Measurements from ENCODE around the gene AGMO. TPM values are rescaled to one million over a fixed set of nuclear protein-coding genes. Genes with fewer than 3 reads are reported as not detected.

AGMO gene
- total RNA-seq, result 1 to 10 TPM; 1.3 to 1.9 TPM
- long read RNA-seq, donor 1, result 0 reads
- long read RNA-seq, donor 2, partial matches to known transcripts, result 0 of 2 reads
- long read RNA-seq, donor 2, other reads (novel, unspliced or antisense), result 0 of 2 reads

DNA sequence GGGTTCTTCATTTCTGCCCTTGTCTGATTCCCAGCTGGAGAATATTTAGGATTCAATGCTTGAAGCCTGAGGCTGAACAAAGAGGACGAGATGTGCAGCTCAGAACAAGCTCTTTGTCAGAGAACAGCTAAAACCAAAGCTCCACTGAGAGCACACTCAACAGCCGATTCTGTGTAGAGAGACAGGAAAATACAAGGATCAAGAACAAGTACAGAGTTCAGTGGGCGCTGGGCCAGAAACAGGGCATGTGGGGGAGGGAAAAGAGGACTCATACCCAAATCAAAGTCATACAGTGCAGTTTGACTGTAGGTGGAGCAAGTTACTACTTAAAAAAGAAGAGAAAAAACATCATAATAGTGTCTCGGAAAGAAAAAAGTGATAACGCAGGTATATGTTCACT, at the start of gene AGMO:
Gene AGMO, minus strand, starts transcription at position 181 of the 400 bp plus-strand sequence.
- intact Hi-C loops (cut with DNase I), result no loop called here
- peak; percentile 86 for DNase-seq (ENCODE audit: low spot score)

DNA sequence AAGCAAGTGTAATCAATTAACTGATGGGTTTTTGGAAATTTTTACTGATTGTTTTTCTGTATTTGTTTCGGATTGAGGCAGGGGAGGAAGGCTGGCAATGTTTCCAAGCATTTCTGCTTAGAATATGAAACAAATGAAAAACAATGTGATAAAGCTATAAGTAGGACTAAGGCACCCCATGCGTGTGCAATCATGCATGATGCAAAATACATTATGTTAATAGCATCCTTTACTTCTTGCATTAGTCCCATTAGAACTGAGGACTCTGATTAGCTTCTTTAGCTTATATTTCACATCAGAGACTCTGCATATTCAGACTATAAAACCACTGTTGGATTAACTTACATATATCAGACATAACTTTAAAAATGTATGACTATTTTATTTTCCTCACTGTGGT, 48.7 kb upstream of the AGMO start:
- intact Hi-C loops (cut with DNase I), result no loop called here
- DNase-seq (ENCODE audit: low spot score), result no peak

DNA sequence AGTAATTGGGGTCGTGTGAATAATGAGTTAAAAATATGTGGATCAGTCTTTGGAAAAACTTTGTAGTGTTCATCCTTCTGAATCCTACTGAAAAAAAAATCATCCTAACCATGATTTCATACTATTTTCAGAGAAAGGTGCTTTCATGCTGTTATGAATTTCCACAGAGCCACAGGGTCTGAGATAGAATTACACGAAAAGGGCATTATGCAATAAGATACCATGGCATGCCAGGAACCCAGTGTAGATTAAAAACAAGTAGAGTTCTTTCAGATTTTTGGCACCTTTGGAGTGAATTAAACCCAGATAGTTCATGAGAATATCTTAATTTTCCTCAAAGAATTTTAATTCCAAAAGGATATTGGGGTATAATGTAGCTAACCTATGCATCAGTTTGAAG, 47.5 kb upstream of the AGMO start:
- DNase-seq (ENCODE audit: low spot score), result no peak
- intact Hi-C loops (cut with DNase I), result no loop called here

DNA sequence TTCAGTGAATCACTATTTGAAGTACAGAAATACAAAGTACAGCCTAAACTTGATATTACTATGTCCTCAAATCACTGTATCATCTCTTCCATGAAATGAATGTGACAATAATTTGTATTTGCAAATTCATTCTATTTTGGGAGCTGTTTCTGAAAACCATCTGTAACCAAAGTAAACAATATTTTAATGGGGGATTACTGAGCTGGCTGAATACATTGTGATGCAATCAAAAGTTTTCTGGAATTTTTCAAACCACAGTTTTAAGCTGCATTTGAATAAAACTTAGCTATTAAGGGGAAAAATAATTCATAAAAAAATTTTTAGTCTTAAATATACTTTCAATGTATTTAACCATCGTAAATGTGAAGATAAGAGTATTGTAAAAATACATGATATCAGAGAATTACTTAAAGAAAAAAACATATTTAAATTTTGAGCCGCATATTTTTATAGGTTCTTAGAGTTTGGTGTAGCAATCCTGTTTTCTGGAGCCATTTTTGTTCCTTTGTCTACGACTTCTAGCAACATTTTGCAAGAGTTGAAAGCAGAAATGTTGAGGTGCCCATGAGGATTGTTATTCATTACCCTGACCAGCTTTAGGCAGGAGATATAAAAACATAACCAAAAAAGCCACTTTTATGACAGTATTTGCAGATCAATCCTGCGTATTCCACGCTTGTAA, 45.9 kb upstream of the AGMO start:
- DNase-seq (ENCODE audit: low spot score), result no peak
- intact Hi-C loops (cut with DNase I), result no loop called here

DNA sequence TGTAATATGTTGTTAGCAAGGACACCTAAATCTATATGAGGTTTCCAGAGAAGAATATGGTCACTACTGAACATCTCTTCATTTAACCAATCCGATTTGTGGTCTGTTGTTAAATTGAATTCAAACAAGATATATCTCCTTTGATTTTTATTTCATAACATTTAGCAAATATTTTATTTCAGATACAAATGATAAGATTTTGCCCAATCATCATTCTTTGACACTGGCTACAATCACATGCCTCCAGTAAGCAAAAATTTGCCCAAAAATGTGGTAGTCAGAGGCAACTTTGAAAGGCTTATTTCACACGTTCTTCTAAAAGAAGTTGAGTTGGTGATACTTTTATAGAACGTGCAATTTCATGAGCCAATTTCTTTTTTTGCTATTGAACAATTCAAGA, 44.7 kb upstream of the AGMO start:
- DNase-seq (ENCODE audit: low spot score), result no peak
- intact Hi-C loops (cut with DNase I), result no loop called here

DNA sequence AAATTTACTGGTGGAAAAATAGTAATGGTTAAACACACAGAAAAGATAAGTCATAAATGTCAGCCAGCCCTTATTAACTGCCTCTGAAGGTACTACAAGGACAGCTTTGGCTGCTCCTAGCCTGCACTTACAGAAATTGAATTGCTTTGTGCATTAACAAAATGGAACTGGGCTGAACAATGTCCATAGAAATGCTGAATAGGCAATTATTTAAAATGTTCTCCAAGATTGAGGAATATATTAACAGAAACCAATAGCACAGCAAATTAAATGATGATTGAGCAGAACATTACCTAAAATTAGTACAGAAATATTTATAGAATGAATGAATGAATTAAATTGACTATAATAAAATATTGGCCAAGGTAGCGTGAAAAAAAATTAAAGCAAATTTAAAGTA, 42.4 kb upstream of the AGMO start:
- no peak for DNase-seq (ENCODE audit: low spot score)
- intact Hi-C loops (cut with DNase I), result no loop called here

DNA sequence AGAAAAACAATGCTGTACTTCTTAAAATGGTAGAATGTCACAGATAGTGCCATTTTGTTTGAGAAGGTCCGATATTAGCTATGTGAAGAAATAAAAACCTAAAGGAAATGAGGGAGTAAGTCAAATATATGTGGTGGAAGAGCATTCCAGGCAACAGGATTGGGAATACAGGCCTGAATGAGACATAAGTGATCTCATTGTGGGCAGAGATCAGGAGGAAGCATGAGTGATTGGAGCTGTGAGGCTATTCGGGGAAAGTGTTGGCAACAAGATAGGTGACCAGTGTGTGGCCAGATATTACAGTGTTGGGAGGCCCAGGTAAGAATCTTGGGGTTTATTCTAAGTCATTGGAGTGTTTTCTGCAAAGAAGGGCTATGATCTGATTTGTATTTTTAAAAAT, 41.3 kb upstream of the AGMO start:
- DNase-seq (ENCODE audit: low spot score), result no peak
- intact Hi-C loops (cut with DNase I), result no loop called here

DNA sequence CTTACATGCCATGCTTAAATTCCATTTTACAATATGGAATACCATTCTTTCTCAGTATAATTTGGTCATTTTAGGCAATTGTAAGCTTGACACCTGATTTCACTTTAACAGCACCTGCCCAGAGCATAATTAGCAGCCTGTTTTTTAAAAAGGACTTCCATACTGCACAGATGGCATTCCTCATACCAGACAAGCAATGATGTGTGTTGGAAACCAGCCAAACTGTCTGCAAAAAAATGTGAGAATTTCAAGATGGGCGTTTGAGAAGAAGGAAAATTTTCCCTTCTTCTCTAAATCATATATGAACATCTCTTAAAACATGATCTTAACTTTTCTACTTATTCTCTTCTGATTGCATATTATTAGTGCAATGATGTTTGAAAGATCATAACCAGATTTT, 40.4 kb upstream of the AGMO start:
- no peak for DNase-seq (ENCODE audit: low spot score)
- intact Hi-C loops (cut with DNase I), result no loop called here

DNA sequence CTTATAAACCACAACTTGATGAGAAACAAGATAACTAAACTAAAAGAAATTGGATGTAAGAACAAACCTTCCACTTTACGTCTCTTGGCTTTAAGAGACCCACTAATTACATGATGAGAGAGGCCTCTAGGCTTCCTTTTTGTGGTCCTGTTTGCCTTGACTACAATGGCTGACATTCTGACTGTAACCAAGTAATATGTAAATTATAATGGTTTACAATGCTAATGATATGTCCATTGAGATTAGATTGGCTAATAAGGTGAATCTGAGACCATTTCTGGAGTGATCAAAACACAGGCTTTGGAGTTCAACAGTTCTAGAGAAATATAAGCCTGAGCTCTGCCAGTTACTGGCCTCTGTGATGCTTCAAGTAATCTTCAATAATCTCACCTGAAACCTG, 39.4 kb upstream of the AGMO start:
- DNase-seq (ENCODE audit: low spot score), result no peak
- intact Hi-C loops (cut with DNase I), result no loop called here

DNA sequence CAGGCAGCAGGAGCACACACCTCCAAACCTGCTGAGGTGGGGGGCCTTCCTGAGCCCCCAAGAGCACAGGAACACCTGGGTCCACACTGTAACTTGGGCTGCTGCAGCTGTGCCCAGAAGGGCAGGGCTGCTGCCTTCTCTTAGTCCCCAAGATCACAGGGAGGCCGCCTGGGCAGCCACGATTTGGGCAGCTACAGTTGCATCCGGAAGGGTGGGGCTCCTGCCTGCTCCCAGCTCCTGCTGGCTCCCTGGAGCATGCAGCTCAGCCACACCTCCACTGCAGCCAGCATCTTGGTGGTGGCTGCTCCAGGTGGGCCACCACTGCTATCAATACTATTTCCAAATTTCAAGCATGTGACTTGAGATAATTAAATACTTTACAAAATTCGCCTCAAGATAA, 38.5 kb upstream of the AGMO start:
- intact Hi-C loops (cut with DNase I), result no loop called here
- DNase-seq (ENCODE audit: low spot score), result no peak

DNA sequence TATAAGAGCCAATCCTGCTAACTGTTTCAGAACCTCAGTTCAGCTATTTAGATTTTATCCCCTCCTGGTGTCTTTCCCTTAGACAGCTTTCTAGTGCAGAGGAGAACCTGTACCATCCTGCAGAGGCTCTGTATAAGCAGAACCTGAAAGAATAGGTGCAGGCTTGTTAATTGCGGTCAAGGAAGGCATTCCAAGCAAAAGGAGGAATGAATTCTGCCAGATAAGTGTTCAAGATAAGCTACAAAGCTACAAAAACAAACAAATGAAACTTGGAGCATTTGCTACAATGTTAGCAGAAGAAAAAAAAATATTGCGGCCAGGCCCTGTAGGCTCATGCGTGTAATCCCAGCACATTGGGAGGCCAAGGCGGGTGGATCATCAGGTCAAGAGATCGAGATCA, 32.6 kb upstream of the AGMO start:
- DNase-seq (ENCODE audit: low spot score), result no peak
- intact Hi-C loops (cut with DNase I), result no loop called here

DNA sequence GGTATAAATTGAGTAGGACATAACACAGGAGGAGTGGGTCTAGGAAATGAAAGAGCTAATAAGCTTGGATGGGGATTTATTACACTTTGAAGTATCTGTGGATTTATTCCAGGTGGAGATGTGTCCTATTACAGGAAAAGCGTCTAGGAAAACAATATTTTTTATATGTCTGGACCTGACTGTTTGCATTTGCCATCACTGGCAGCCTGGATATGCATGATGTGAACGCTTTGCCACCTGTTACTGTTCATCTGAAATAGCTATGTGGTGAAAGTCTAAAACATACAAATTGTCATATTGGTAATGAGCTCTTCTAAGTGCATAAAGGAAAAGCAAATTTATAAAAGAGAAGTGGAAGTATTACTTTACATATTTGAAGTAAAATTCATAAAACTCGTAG, 31.6 kb upstream of the AGMO start:
- intact Hi-C loops (cut with DNase I), result no loop called here
- no peak for DNase-seq (ENCODE audit: low spot score)

DNA sequence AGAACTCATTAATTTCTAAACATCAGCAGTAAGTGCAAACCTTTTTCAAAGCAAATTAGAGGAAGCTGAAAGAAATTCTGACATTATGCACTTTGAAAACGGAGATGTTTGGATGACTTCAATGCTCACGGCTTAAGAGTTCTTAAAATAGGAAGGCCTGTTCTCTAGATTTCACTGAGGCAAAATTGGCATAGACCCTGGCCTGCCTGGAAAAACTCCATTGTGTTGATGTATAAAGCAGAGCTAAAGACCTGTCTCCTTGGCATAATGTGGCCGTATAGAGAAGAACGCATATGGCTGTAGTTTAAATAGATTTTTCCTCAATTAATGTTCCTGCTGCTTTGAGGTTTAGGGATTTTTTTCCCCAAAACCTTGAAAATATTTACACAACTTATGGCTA, 24.5 kb upstream of the AGMO start:
- intact Hi-C loops (cut with DNase I), result no loop called here
- DNase-seq (ENCODE audit: low spot score), result no peak

DNA sequence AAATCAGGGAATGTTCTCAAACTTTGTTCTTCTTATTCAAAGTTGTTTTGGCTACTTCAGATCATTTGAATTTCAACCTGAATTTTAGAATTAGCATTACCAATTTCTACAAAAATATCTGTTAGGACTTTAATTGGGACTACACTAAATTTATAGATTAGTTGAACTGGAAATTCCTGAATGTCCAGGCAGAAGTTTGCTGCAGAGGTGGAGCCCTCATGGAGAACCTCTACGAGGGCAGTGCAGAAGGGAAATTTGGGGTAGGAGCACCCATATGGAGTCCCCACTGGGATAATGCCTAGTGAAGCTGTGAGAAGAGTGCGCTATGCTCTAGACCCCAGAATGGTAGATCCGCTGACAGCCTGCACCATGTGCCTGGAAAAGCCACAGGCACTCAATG, 22.8 kb upstream of the AGMO start:
- intact Hi-C loops (cut with DNase I), result no loop called here

DNA sequence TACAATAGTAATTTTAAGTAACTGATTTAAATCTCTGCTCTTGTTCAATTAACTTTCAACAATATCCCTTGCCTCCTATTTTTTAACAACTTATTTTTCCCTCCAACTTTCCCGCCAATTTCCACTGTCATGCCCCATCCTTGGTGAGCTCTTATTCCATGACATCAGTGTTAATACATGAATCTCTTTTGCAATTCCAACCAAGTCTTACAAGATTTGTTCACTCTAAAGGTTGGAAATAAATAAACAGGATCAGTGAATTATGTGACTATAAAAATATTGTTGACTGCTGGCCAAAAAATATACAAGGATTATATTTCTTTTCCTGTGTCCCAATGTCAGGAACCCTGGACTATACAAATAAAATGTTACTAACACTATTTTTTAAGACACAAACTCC, 21.0 kb upstream of the AGMO start:
- no peak for DNase-seq (ENCODE audit: low spot score)
- intact Hi-C loops (cut with DNase I), result no loop called here

More for the DNA sequence above, 22.8 kb upstream of the AGMO start:
- no peak for DNase-seq (ENCODE audit: low spot score)

DNA sequence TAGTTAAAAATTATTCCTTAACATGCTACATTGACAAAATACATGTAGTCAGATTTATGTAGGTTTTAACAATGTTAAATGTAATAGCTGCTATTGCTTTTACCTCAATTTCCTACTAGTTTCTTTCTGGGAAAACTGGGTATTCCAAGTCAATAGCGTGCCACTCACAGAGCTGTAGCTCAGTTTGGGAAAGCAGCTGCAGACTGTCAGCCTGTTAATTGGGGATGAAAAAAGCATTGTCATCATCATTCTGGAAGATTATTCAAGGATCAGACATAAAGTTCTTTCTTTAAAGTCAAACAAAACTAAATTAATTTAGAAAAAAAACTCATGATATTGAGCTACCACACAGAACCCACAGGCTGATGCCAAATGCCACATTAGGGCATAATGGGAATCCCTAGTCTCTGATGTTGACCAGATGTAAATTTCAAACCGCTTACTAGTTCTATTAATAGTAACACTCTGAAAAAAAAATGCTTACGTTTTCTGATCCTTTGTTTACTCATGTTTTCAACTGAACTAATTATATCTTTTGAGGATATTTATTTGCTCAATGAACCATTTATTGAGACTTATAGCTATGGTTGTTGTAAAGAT, 19.6 kb upstream of the AGMO start:
- intact Hi-C loops (cut with DNase I), result no loop called here
- no peak for DNase-seq (ENCODE audit: low spot score)

DNA sequence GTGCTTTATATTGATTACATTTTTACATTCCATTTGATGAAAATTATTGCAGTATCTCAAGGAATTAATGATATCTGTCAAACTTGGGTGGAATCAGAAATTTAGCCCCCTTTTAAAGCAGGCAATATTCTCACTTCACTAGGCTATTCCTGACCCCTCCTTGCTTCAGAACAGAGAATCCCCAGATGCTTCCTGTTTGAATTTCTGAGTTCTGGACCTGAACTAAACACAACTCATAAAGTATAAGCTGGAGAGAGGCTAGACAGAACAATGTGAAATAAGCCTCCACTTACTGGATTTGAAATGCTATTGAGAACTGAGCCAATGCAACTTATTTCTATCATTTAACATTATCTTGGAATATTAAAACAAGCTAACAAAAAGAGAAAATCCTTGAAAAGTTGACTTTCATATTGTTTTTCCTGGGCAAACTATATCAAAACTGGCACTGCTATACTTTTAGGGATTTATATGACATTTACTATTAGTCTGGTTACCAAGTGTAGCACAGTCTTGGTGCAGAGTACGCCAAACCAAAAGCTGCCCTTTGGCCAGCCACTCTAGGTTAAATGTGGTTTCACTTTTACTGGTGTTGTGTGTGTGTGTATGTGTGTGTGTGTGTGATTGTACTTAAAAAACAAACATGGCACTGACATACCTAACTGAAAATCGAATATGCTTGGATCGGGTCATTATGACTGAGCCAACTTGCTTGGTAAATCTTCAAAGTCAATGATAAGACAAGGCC, 19.0 kb upstream of the AGMO start:
- DNase-seq (ENCODE audit: low spot score), result no peak
- intact Hi-C loops (cut with DNase I), result no loop called here

DNA sequence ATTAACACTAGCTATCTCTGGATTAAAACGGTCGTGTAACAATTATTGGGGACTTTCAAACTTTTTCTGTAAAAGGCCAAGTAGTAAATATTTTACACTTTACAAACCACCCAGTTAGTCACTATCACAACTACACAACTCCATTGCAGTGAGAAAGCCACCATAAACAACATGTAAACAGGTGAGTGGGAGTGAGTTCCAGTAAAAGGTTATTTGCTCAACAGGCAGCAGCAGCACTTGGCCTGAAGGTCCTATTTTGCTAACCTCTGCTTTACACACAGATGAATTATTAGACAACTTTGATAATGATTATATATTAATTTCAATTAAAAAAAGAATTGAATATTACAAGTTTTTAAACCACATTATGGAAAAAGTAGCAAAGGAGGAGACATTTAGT, 15.8 kb upstream of the AGMO start:
- intact Hi-C loops (cut with DNase I), result no loop called here
- DNase-seq (ENCODE audit: low spot score), result no peak

DNA sequence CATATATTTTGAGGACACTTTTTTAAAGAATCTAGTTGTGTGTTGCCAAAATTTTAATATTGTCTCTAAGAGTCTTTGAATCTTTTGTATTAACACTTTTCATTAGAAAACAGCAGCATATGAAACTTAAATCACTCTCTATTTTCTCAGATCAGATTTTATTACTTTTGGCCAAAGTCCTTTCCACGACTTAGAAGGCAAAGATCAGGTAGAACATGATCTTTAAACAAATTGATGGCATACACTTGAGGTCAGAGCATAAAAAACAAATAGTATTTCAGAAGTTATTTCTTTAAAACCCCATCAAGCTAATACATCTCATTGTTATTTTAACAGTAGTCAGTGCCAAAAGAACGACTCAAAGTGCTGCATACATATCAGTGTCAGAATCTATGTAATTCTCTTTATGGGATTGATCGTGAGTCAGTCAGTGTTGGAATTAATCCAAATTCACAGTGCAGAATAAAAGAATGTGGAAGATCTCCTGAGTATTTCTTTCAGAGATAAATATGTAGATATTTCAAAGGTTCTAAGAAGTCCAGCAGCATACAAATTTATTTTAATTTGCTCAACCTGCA, 9.6 kb upstream of the AGMO start:
- no peak for DNase-seq (ENCODE audit: low spot score)
- intact Hi-C loops (cut with DNase I), result no loop called here

DNA sequence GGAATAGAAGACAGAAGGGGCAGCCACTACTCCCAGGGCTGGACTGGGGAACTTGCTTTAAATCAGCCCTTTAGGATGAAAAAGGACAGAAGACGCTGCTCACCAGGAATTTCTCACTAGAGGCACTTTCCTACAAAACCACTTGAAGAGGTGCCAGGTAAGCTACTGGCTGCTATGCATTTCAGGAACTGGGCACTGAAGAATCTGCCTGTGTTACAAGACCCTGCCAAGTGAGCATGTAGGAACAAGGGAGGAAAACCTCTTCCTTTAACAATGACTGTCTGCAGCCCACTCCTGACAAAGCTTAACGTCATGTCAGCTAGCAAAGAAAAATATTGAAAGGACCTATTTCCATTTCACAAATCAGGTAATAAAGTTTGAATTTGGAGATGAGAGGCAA, 5.8 kb upstream of the AGMO start:
- intact Hi-C loops (cut with DNase I), result no loop called here

More for the DNA sequence above, 5.8 kb upstream of the AGMO start:
- DNase-seq (ENCODE audit: low spot score), result no peak
